ENCODE results near the gene PRKCE.

DNA sequence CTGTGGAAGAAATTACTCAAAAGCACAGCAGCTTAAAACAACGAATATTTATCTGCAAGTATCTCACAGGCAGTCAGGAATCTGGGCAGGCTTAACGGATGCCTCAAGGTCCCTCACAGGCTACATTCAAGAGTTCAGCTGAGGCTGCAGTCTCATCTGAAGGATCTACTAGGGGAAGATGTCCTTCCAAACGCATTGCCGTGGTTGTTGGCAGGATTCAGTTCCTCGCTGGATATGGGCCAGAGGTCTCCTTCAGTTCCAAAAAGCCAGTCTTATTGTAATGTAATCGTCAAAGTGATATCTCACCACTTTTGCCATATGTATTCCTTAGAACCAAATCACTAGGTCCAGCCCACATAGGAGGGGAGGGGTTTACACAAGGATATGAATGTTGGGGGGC is 547.5 kb downstream of the PRKCE start:
- TF ChIP-seq YY1 (IDR thresholded peaks at IDR 0.05; ENCODE audit: extremely low read depth, insufficient replicate concordance, low read depth, low read length), result no peak
- TF ChIP-seq, protein P1, sequence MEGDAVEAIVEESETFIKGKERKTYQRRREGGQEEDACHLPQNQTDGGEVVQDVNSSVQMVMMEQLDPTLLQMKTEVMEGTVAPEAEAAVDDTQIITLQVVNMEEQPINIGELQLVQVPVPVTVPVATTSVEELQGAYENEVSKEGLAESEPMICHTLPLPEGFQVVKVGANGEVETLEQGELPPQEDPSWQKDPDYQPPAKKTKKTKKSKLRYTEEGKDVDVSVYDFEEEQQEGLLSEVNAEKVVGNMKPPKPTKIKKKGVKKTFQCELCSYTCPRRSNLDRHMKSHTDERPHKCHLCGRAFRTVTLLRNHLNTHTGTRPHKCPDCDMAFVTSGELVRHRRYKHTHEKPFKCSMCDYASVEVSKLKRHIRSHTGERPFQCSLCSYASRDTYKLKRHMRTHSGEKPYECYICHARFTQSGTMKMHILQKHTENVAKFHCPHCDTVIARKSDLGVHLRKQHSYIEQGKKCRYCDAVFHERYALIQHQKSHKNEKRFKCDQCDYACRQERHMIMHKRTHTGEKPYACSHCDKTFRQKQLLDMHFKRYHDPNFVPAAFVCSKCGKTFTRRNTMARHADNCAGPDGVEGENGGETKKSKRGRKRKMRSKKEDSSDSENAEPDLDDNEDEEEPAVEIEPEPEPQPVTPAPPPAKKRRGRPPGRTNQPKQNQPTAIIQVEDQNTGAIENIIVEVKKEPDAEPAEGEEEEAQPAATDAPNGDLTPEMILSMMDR (IDR thresholded peaks at IDR 0.05 in 2 of 3, conservative IDR thresholded peaks at IDR 0.05 in 1 of 3; ENCODE audit: borderline replicate concordance in 1 of 3, insufficient read depth in 1 of 3, low read depth in 2 of 3, low read length in 2 of 3), result no peak
- no peak for TF ChIP-seq POLR2A (IDR thresholded peaks at IDR 0.05; ENCODE audit: borderline replicate concordance, extremely low read depth, insufficient read depth, insufficient read length)
- no peak for TF ChIP-seq ZNF274 (IDR thresholded peaks at IDR 0.05; ENCODE audit: low read depth, low read length)
- no peak for TF ChIP-seq POLR2AphosphoS5 (IDR thresholded peaks at IDR 0.05; ENCODE audit: low read depth, low read length)
- TF ChIP-seq EZH2 (IDR thresholded peaks at IDR 0.05), result no peak
- TF ChIP-seq SP1 (IDR thresholded peaks at IDR 0.05; ENCODE audit: low read depth), result no peak
- TF ChIP-seq EZH2phosphoT487 (IDR thresholded peaks at IDR 0.05; ENCODE audit: borderline replicate concordance), result no peak
